Effector CD8-positive, alpha-beta T cell (primary cell): ENCODE measurements around the gene ZNF440.
"Not testable (repeated sequence)": the region's sequence is repeated elsewhere in the genome, so short reads cannot be mapped to it uniquely, and the experiment has no call there.

ENCODE experiments used
- DNase-seq: peaks from one replicate; lab custom pipeline; 2025; lab: John Stamatoyannopoulos, UW

The ZNF440 gene

DNA sequence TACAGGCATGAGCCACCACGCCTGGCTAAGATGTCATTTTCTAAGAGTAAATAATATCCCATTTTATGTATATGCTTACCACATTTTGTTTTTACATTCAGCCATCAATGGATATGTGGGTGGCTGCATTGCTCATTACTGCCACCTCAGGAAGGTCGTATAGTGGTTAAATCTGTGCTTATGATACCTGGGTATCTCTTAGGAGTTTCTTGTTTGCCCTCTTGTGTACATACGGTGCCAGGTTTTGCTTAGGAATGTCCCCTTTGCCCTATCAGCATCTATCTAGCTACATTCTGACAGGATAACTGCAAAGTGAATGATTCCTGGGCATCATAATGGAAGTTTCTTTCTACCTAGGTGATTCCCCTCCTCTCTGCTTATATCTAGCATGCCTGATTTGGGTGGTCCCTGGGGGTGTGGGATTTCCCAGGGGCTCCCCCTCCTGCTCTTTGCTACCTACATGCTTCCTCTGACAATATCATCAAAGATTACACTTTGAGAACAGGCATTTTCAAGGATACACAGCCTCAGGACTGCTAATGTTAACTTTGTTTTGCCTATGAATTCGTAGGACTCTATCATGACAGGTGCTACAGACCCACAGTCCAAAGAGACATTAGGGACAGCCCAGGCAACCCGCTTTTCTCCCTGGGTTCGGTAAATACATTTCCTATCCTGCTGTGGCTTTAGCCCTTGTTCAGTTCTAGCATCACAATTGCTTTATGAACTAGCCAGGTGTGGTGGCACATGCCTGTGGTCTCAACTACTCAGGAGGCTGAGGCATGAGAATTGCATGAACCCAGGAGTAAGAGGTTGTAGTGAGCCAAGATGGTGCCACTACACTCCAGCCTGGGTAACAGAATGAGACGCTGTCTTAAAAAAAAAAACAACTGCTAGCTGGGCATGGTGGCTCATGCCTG lies 15.1 kb downstream of the ZNF440 start:
- not testable (repeated sequence) for DNase-seq

- no peak for DNase-seq
Observed at GRCh38 chr19:11832253-11832912, 18.3 kb downstream of the ZNF440 start.

GRCh38 chr19:11833541-11833940 lies 19.5 kb downstream of the ZNF440 start:
- no peak for DNase-seq

DNA sequence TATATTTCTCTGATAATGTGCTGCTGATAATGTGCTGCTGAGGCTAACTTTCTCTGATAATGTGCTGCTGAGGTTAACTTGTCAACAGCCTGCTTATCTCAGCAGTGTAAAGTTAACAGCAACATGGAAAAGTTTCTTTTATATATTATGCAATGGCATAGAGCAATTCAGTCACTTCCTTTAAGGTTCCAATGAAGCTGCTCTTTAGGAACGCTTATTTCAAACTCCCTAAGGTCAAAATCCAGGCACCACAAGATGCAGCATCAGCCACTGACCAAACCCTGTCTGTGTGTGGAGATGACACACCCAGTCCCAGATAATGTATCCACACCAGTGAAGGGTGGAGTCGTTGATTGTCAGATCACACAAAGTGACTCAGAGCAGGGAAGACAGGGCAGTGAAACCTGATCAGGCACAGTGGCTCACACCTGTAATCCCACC lies 21.6 kb downstream of the ZNF440 start:
- not testable (repeated sequence) for DNase-seq

GRCh38 chr19:11843722-11844121 lies 29.6 kb downstream of the ZNF440 start:
- DNase-seq: no peak

DNA sequence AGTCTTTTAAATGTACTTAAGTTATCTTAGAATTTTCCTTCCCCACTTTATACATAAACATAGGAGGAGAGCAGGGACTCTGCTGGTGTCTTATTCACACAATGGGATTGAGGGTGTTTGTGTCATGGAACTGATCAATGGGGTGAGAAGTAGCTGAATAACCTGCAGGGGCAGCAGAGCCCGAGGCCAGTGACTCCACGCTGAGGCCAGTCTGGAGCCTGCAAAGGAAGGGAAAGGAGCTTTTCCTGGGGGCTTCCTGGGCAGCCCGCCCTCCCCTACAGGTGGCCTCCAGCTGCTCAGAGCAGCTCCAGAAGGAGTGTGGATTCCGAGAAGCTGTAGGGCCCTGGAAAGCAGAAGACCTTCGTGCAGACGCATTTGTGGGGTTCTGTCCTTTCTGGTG lies 33.5 kb downstream of the ZNF440 start:
- DNase-seq: not testable (repeated sequence)

DNA sequence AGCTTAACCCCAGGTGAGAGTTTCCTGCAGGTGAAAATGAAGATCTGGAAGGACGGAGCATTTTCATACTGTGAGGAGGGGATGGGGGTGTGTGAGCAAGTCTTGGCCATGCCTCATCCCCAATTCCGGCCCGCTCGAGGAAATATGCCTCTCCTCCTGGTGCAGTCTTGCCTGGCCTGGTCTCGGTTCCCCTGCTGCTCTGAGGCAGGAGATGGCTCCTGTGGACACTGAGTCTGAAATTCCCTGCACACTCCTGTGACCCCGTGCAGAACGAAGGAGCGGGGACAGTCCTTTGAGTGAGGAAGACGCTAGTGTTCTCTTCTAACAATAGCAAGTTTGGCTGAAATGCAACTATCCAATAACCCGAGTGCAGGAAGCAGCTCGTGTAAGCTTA lies 34.1 kb downstream of the ZNF440 start:
- no peak for DNase-seq

GRCh38 chr19:11848594-11849469 lies 34.8 kb downstream of the ZNF440 start, which contains the start of gene ZNF439:
Gene ZNF439 (plus strand): TSS chr19:11848726. CDS start chr19:11848868, 142 bp downstream.
- DNase-seq: peak; percentile 91

GRCh38 chr19:11850289-11850688 lies 36.2 kb downstream of the ZNF440 start:
- DNase-seq: not testable (repeated sequence)

GRCh38 chr19:11853358-11853757 lies 39.3 kb downstream of the ZNF440 start:
- DNase-seq: no peak

DNA sequence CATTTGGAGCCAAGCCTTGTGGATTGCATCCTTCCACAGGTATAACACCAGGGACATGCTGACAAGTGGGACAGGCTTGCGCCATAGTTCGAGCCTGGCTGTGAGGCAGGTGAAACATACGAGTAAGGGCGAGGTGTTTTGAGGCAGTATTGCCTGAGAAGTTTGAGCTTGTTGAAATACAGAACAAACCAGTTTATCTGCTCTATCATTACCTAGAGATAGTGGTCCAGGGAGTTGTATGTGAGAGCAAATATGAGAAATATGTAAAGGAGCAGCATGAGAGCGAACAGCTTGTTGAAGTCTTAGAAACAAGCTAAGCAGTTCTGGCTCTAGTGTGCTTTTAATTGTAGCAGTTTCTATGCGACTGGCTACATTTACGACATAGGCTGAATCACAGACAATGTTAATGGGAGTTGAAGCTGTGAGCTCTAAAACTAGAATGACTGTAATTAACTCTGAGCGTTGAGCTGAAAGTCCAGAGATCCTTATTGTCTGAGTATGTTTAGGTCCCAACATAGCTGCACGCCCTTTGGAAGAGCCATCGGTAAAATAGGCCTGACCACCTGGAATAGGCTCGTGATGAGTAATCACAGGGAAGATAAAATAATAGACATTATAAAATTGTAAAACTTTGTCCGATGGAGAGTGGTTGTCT lies 42.6 kb downstream of the ZNF440 start:
- no peak for DNase-seq

- no peak for DNase-seq
Observed at GRCh38 chr19:11860721-11861120, 46.6 kb downstream of the ZNF440 start.

GRCh38 chr19:11861301-11861700 lies 47.2 kb downstream of the ZNF440 start:
- DNase-seq: no peak

GRCh38 chr19:11867766-11868165 lies 53.7 kb downstream of the ZNF440 start:
- not testable (repeated sequence) for DNase-seq

- DNase-seq: no peak
Observed at GRCh38 chr19:11868188-11868587, 54.1 kb downstream of the ZNF440 start.

GRCh38 chr19:11872624-11873023 lies 58.6 kb downstream of the ZNF440 start:
- DNase-seq: no peak

- DNase-seq: no peak
Observed at GRCh38 chr19:11873762-11874161, 59.7 kb downstream of the ZNF440 start.

GRCh38 chr19:11879687-11880266 lies 65.7 kb downstream of the ZNF440 start:
- DNase-seq: peak; percentile 1

- DNase-seq: no peak
Observed at GRCh38 chr19:11880598-11880997, 66.5 kb downstream of the ZNF440 start.

GRCh38 chr19:11881151-11881800 lies 67.2 kb downstream of the ZNF440 start:
- DNase-seq: peak; percentile 32
